Measurements from ENCODE around the gene RNF14. TPM values are rescaled to one million over a fixed set of nuclear protein-coding genes. Genes with fewer than 3 reads are reported as not detected.

The RNF14 gene
- total and polyA plus RNA-seq, 2 of the 8 experiments (the other 6 are each of a cell fraction or from before 2014, with no cell fraction given): 4.7 to 20.2 TPM

GRCh38 chr5:141976176-141976575 lies 7.3 kb downstream of the RNF14 start (continued):
- TF ChIP-seq SP4 (IDR thresholded peaks at IDR 0.05; ENCODE audit: low read length): no peak
- TF ChIP-seq ASH2L (IDR thresholded peaks at IDR 0.05; ENCODE audit: low read length): no peak
- no peak for TF ChIP-seq KDM4A (IDR thresholded peaks at IDR 0.05; ENCODE audit: low read depth, low read length, severe bottlenecking)
- TF ChIP-seq SRF (IDR thresholded peaks at IDR 0.05; ENCODE audit: low read depth, low read length): no peak
- no peak for TF ChIP-seq EGR1 (IDR thresholded peaks at IDR 0.05; ENCODE audit: borderline replicate concordance, low read depth, low read length)

Data from H1 (cell line).